RWPE1 (cell line): ENCODE data around the gene FBXL17.

Source experiments
- CTCF ChIA-PET: fragments of 350-600 bp; sonication (Branson Sonifier 250); formaldehyde crosslinking; extraction: SDS; loops from one replicate; lab custom pipeline; 2021; lab: Yijun Ruan, JAX
- POLR2A ChIA-PET: fragments of 400-600 bp; formaldehyde crosslinking; extraction: SDS; loops from one replicate; lab custom pipeline; 2020; ENCODE audit warnings: antibody characterized with exemption; ENCODE audit not compliant: low non-redundant PET; lab: Yijun Ruan, JAX
- DNase-seq: peaks from one replicate; pipeline ENCODE4 v3.0.0; 2012; ENCODE audit warnings: low spot score
- H3K27ac ChIP-seq: fragments of 450-650 bp; 2 replicates; pipeline ENCODE4 v1.5.1; 2017
- TF ChIP-seq, protein P1 (sequence below): fragments of 450-650 bp; conservative IDR thresholded peaks from 2 replicates; pipeline ENCODE4 v1.5.1; 2017; ENCODE audit warnings: low read depth, mild to moderate bottlenecking

FBXL17 gene

DNA sequence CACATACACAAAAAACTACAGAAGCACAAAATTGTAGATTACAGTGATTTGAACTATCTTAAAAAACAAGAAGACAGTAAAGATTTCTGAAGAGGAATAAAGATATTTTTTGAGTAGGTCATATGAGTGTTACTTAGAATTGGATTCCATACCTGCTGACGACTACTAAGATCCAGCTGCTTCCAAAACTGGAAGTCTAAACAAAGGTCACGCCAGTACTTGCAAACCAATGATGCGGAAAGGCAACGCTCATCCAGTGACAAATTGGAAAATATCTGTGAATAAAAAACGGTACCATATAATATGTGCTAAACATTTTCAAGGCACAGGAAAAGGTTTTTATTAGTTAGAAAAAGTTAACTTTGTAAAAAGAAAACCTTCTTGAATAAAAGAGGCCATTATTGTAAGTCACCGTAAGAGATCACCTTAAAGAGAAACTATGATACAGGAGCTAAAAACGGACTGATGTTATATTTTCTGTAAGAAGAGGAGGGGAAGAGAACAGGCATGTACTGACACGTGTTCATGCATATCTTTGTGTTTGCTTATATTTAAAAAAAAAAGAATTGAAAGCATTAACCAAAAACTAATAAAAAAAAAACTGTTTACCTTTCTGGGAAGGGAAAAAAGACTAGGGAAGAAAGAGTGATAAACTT is 14.1 kb downstream of the FBXL17 start:
- DNase-seq: peak; percentile 24
- ChIA-PET POLR2A (interaction anchor here (0.7 kb wide), 1 partner anchor 480 kb away, joined by 4 read pairs; no protein-coding TSS in a partner anchor), CTCF (no interaction called here)
- no peak overlapping the region for H3K27ac ChIP-seq
- TF ChIP-seq, protein P1, sequence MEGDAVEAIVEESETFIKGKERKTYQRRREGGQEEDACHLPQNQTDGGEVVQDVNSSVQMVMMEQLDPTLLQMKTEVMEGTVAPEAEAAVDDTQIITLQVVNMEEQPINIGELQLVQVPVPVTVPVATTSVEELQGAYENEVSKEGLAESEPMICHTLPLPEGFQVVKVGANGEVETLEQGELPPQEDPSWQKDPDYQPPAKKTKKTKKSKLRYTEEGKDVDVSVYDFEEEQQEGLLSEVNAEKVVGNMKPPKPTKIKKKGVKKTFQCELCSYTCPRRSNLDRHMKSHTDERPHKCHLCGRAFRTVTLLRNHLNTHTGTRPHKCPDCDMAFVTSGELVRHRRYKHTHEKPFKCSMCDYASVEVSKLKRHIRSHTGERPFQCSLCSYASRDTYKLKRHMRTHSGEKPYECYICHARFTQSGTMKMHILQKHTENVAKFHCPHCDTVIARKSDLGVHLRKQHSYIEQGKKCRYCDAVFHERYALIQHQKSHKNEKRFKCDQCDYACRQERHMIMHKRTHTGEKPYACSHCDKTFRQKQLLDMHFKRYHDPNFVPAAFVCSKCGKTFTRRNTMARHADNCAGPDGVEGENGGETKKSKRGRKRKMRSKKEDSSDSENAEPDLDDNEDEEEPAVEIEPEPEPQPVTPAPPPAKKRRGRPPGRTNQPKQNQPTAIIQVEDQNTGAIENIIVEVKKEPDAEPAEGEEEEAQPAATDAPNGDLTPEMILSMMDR: no peak

DNA sequence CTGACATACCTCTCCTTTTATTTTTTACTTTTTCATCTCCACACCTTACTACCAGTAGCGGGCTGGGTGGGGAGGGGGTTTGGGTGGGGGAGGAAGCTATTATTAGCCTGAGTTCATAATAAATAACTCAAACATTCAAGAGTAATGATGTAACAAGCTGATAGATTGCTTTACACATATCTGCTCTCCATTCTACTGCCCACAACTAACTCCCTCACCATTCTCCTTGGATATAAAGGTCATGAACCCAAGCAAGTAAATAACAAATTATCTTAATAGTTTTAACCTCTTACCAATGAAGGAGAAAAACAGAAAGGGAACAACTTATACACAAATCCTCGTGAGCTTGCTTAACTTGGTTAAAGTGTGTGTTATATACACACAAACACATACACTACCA is 15.4 kb downstream of the FBXL17 start:
- CTCF ChIA-PET: interaction anchor here (0.6 kb wide), 2 partner anchors 8 to 31 kb away, joined by 3 to 5 read pairs; no protein-coding TSS in a partner anchor
- no peak overlapping the region for H3K27ac ChIP-seq
- POLR2A ChIA-PET: no interaction called here
- no peak for DNase-seq
- TF ChIP-seq, protein P1: no peak

- POLR2A ChIA-PET: no interaction called here
- CTCF ChIA-PET: interaction anchor here (0.7 kb wide), 1 partner anchor 20 kb away, joined by 3 read pairs; no protein-coding TSS in a partner anchor
Observed at GRCh38 chr5:108361771-108362170, 20.1 kb downstream of the FBXL17 start.

GRCh38 chr5:108361239-108361638 is 20.7 kb downstream of the FBXL17 start:
- CTCF ChIA-PET: interaction anchor here (0.6 to 1.0 kb wide), 3 partner anchors 8 to 101 kb away, joined by 4 to 5 read pairs (median 5); no protein-coding TSS in a partner anchor
- POLR2A ChIA-PET: no interaction called here
- H3K27ac ChIP-seq: no peak overlapping the region
- DNase-seq: no peak
- TF ChIP-seq, protein P1: no peak

More at GRCh38 chr5:108361771-108362170, 20.1 kb downstream of the FBXL17 start:
- no peak for DNase-seq
- H3K27ac ChIP-seq: no peak overlapping the region
- TF ChIP-seq, protein P1: no peak

DNA sequence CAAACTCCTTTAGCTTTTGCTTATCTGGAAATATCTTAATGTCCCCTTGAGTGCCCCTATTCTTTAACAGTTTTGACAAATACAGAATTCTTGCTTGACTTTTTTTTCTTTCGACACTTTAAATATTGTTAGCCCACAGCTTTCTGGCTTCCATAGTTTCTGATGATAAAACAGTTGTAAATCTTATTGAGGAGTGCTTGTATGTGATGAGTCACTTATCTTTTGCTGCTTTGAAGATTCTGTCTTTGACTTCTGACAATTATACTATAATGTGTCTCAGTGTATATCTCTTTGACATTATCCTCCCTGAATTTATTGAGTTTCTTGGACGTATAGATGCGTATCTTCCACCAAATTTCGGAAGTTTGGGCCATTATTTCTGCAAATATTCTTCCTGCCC is 21.6 kb downstream of the FBXL17 start:
- ChIA-PET CTCF (interaction anchor here (0.6 to 1.0 kb wide), 2 partner anchors 23 to 100 kb away, joined by 3 to 4 read pairs; no protein-coding TSS in a partner anchor), POLR2A (no interaction called here)
- TF ChIP-seq, protein P1: no peak
- H3K27ac ChIP-seq: no peak overlapping the region
- no peak for DNase-seq

DNA sequence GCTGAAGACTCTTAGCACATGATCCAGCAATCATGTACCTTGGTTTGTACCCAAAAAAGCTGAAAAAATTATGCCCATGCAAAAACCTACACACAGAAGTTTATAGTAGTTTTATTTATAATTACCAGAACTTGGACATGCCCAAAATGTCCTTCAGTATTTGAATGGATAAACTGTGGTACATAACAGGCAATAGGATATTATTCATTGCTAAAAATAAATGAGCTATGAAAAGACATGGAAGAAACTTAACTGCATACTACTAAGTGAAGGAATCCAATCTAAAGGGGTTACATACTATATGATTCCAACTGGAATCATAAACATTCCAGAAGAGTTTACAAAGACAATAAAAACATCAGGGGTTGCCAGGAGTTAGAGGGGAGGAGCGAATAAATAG is 25.6 kb downstream of the FBXL17 start:
- DNase-seq: no peak
- CTCF ChIA-PET: interaction anchor here (0.6 to 1.9 kb wide), 2 partner anchors 11 to 874 kb away, joined by 3 to 5 read pairs; no protein-coding TSS in a partner anchor
- H3K27ac ChIP-seq: no peak overlapping the region
- POLR2A ChIA-PET: no interaction called here
- TF ChIP-seq, protein P1: no peak
